ENCODE measurements around the gene MOV10L1. TPM values are rescaled to one million over a fixed set of nuclear protein-coding genes. Genes with fewer than 3 reads are reported as not detected.
A peak's percentile ranks its signal among the peaks of the same experiment; 100 is the strongest.

The MOV10L1 gene
- total and polyA plus RNA-seq, 9 of the 15 experiments (the other 6 are each of a cell fraction or from before 2014, with no cell fraction given): 0.06 to 0.43 (median 0.15) TPM

GRCh38 chr22:50186761-50187523 lies 97.1 kb downstream of the MOV10L1 start (continued):
- TF ChIP-seq CBFA2T3 (IDR thresholded peaks at IDR 0.05): no peak
- TF ChIP-seq ZFP91 (CRISPR knock-in tag; IDR thresholded peaks at IDR 0.05): no peak
- TF ChIP-seq FOXK2 (conservative IDR thresholded peaks at IDR 0.05 in 1 of 2, IDR thresholded peaks at IDR 0.05 in 1 of 2; ENCODE audit: low read depth in 2 of 2): no peak
- no peak for TF ChIP-seq RUNX1 (IDR thresholded peaks at IDR 0.05; ENCODE audit: low read depth)
- TF ChIP-seq, protein P1, sequence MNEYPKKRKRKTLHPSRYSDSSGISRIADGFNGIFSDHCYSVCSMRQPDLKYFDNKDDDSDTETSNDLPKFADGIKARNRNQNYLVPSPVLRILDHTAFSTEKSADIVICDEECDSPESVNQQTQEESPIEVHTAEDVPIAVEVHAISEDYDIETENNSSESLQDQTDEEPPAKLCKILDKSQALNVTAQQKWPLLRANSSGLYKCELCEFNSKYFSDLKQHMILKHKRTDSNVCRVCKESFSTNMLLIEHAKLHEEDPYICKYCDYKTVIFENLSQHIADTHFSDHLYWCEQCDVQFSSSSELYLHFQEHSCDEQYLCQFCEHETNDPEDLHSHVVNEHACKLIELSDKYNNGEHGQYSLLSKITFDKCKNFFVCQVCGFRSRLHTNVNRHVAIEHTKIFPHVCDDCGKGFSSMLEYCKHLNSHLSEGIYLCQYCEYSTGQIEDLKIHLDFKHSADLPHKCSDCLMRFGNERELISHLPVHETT (CRISPR knock-in tag; conservative IDR thresholded peaks at IDR 0.05 in 1 of 2, IDR thresholded peaks at IDR 0.05 in 1 of 2): no peak
- no peak for TF ChIP-seq HDAC3 (IDR thresholded peaks at IDR 0.05; ENCODE audit: borderline replicate concordance, partially characterized antibody)
- peak; percentile 0; the same call in 1 of the 2 replicates for TF ChIP-seq PHF8 (IDR thresholded peaks at IDR 0.05; ENCODE audit: borderline replicate concordance, low read length)
- TF ChIP-seq HDAC2 (IDR thresholded peaks at IDR 0.05): no peak
- TF ChIP-seq ESRRB (CRISPR knock-in tag; IDR thresholded peaks at IDR 0.05; ENCODE audit: borderline replicate concordance): no peak
- TF ChIP-seq CBX8 (IDR thresholded peaks at IDR 0.05; ENCODE audit: borderline replicate concordance, extremely low read depth, low read depth, low read length, poor library complexity, severe bottlenecking): no peak
- TF ChIP-seq DEAF1 (CRISPR knock-in tag; IDR thresholded peaks at IDR 0.05): no peak
- no peak for TF ChIP-seq CHCHD3 (CRISPR knock-in tag; IDR thresholded peaks at IDR 0.05)
- no peak for TF ChIP-seq SMAD4 (CRISPR knock-in tag; conservative IDR thresholded peaks at IDR 0.05)
- 0 out of 2 replicates have a peak, but pooled peaks have one; percentile 23 for TF ChIP-seq CREB3 (tag; conservative IDR thresholded peaks at IDR 0.05; ENCODE audit: low read depth)
- TF ChIP-seq, protein P2, sequence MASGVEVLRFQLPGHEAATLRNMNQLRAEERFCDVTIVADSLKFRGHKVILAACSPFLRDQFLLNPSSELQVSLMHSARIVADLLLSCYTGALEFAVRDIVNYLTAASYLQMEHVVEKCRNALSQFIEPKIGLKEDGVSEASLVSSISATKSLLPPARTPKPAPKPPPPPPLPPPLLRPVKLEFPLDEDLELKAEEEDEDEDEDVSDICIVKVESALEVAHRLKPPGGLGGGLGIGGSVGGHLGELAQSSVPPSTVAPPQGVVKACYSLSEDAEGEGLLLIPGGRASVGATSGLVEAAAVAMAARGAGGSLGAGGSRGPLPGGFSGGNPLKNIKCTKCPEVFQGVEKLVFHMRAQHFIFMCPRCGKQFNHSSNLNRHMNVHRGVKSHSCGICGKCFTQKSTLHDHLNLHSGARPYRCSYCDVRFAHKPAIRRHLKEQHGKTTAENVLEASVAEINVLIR (CRISPR knock-in tag; IDR thresholded peaks at IDR 0.05): no peak
- no peak for TF ChIP-seq ZNF146 (CRISPR knock-in tag; IDR thresholded peaks at IDR 0.05; ENCODE audit: unreplicated experiment)
- TF ChIP-seq ZNF217 (CRISPR knock-in tag; IDR thresholded peaks at IDR 0.05): no peak

All from K562 (cell line).